ENCODE measurements around the gene COBLL1.

COBLL1 gene

DNA sequence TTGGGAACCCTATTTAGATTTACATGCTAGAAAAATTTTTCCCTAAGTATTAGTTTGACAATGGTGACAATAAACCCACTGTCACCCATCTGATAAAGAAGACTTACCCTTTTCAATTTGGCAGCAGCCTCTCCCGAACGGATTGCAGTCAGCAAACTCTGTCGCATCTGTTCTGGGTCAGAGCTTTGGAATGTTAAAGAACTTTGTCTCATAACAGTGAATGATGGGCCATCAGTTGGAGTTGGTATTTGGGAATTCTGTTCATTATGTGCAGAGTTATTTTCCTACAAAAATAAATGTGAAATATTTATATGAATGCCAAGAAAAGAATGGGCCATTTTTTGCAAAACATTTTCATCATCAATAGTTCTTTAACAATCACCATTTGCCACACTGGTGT is 149.5 kb downstream of the COBLL1 start:
- Histone ChIP-seq H3K27ac (ENCODE audit: low read depth, low read length) (no peak overlapping the region), H3K4me3 (ENCODE audit: low read length) (no peak overlapping the region), H3K36me3 (ENCODE audit: insufficient read depth, low read length) (no peaks in the 10 kb centered on the region), H3K9me3 (ENCODE audit: insufficient read depth, low read depth, low read length) (no peaks in the 10 kb centered on the region), H3K27me3 (ENCODE audit: insufficient read depth, low read length) (no peaks in the 10 kb centered on the region), H3K9ac (ENCODE audit: low read depth, low read length) (no peak overlapping the region), H3K4me1 (ENCODE audit: insufficient read depth, low read length) (no peaks in the 10 kb centered on the region)
- WGBS = 91% methylated on average over 3 of the region's 3 CpGs

DNA sequence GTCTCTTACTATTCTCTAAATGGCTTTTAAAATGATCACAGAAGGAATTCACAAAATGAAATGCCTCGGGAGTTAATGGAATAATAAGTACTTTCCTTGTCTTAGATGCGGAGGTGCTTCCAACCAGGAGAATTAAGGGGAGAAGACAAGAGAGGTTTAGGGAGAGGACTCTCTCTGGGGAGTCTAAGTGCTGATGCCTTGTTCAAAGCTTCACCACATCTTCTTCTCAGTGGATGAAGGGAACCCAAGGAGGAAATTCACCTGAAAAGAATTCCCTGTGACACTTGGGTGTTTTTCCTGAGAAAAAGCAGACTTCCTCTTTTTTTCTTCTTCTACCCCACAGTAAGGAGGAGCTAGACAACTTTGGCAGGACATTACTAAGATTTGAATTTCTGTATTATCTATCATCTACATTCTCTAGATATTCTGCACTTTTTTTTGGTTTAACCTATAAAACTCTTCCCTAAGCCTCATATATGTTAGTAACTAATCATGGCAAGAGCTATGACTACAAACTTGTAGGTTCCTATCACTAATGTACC is 150.2 kb downstream of the COBLL1 start:
- Histone ChIP-seq H3K9me3 (ENCODE audit: insufficient read depth, low read depth, low read length) (no peaks in the 10 kb centered on the region), H3K4me3 (ENCODE audit: low read length) (no peak overlapping the region)
- WGBS = 96% methylated on average over 2 of the region's 2 CpGs

DNA sequence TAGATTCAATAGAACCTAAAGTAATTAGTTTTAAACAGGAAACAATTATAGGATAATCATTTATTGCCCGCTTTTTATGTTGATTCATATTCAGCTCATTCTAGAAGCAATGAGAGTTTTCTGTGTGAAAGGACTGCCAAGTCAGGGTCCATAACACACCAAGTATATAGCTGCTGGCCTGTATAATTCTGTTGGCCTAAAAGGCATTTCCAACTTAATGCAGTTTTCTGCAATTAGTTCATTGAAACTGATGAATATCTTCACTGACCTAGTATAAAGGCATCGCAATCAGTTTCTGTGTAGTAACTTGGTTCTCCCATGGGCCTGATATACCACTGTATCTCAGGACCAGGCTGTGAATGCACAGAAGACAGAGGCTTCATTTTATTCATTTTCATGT is 151.3 kb downstream of the COBLL1 start:
- Histone ChIP-seq H3K27ac (ENCODE audit: low read depth, low read length) (no peak overlapping the region), H3K9me3 (ENCODE audit: insufficient read depth, low read depth, low read length) (no peaks in the 10 kb centered on the region), H3K36me3 (ENCODE audit: insufficient read depth, low read length) (no peaks in the 10 kb centered on the region), H3K27me3 (ENCODE audit: insufficient read depth, low read length) (no peaks in the 10 kb centered on the region), H3K4me3 (ENCODE audit: low read length) (no peak overlapping the region), H3K4me1 (ENCODE audit: insufficient read depth, low read length) (no peaks in the 10 kb centered on the region), H3K9ac (ENCODE audit: low read depth, low read length) (no peak overlapping the region)
- WGBS = 99% methylated on average over 2 of the region's 2 CpGs

More for the DNA sequence above, 150.2 kb downstream of the COBLL1 start:
- H3K27me3 ChIP-seq (ENCODE audit: insufficient read depth, low read length) = no peaks in the 10 kb centered on the region
- H3K27ac ChIP-seq (ENCODE audit: low read depth, low read length) = no peak overlapping the region
- H3K9ac ChIP-seq (ENCODE audit: low read depth, low read length) = no peak overlapping the region
- H3K36me3 ChIP-seq (ENCODE audit: insufficient read depth, low read length) = no peaks in the 10 kb centered on the region
- H3K4me1 ChIP-seq (ENCODE audit: insufficient read depth, low read length) = no peaks in the 10 kb centered on the region

- Histone ChIP-seq H3K27ac (ENCODE audit: low read depth, low read length) (no peak overlapping the region), H3K4me3 (ENCODE audit: low read length) (no peak overlapping the region), H3K36me3 (ENCODE audit: insufficient read depth, low read length) (no peaks in the 10 kb centered on the region), H3K27me3 (ENCODE audit: insufficient read depth, low read length) (no peaks in the 10 kb centered on the region), H3K9me3 (ENCODE audit: insufficient read depth, low read depth, low read length) (no peaks in the 10 kb centered on the region), H3K9ac (ENCODE audit: low read depth, low read length) (no peak overlapping the region), H3K4me1 (ENCODE audit: insufficient read depth, low read length) (no peaks in the 10 kb centered on the region)
- WGBS = 83% methylated on average over 1 of the region's 1 CpG
Measured at GRCh38 chr2:164688896-164689419, 152.7 kb downstream of the COBLL1 start.

DNA sequence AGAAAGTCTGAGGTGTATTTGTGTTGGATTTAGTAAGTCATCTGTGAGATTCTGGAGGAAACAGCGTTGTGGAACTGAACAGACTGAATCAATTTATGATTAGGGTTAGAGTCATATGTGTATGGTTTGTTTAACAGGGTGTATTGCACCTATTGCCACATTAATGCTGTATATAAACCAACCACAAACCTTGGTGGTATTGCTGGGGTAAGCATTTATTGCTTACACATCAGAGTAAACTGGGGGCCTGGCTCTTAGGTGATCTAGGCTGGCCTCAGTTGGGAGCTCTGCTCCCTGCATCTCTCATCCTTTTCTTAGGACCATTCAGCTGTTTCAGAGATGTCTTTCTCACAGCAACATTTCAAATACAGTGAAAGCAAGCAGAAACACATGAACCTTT is 160.6 kb downstream of the COBLL1 start:
- Histone ChIP-seq H3K9ac (ENCODE audit: low read depth, low read length) (no peak overlapping the region), H3K27ac (ENCODE audit: low read depth, low read length) (no peak overlapping the region), H3K4me1 (ENCODE audit: insufficient read depth, low read length) (no peaks in the 10 kb centered on the region), H3K9me3 (ENCODE audit: insufficient read depth, low read depth, low read length) (no peaks in the 10 kb centered on the region), H3K27me3 (ENCODE audit: insufficient read depth, low read length) (no peaks in the 10 kb centered on the region), H3K36me3 (ENCODE audit: insufficient read depth, low read length) (no peaks in the 10 kb centered on the region), H3K4me3 (ENCODE audit: low read length) (no peak overlapping the region)
- 93% methylated on average over 1 of the region's 1 CpG for WGBS

DNA sequence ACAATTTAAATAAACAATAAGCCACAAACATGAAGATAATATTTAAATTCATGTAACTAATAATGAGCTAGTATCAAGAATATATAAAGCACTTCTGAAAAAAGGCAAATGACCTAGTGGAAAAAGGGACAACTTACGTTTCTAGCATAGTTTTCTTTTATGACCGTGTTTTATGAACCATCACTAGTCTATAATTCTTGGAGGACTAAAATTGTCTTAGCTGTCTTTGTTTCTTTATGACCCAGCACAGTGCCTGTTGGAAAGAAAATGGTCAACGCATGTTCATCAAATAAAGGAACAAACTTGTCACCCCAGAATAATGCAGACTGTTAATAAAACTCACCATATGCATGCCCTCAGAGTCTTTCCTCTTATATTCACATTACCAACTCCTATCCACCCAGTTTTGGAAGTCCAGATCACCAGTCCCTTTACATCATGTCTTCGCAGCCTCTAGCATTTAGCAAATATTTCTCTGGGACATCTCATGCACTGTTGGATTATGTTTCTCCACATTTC is 162.9 kb downstream of the COBLL1 start:
- no peaks in the 10 kb centered on the region for H3K4me1 ChIP-seq (ENCODE audit: insufficient read depth, low read length)
- no peak overlapping the region for H3K27ac ChIP-seq (ENCODE audit: low read depth, low read length)
- no peaks in the 10 kb centered on the region for H3K36me3 ChIP-seq (ENCODE audit: insufficient read depth, low read length)
- no peak overlapping the region for H3K4me3 ChIP-seq (ENCODE audit: low read length)
- 96% methylated on average over 4 of the region's 4 CpGs for WGBS
- no peak overlapping the region for H3K9ac ChIP-seq (ENCODE audit: low read depth, low read length)
- no peaks in the 10 kb centered on the region for H3K27me3 ChIP-seq (ENCODE audit: insufficient read depth, low read length)
- H3K9me3 ChIP-seq (ENCODE audit: insufficient read depth, low read depth, low read length) = no peaks in the 10 kb centered on the region

GRCh38 chr2:164677733-164678132 is 163.9 kb downstream of the COBLL1 start:
- H3K27ac ChIP-seq (ENCODE audit: low read depth, low read length) = no peak overlapping the region
- no peak overlapping the region for H3K4me3 ChIP-seq (ENCODE audit: low read length)
- no peak overlapping the region for H3K9ac ChIP-seq (ENCODE audit: low read depth, low read length)
- 100% methylated on average over 1 of the region's 1 CpG for WGBS
- H3K4me1 ChIP-seq (ENCODE audit: insufficient read depth, low read length) = no peaks in the 10 kb centered on the region
- no peaks in the 10 kb centered on the region for H3K9me3 ChIP-seq (ENCODE audit: insufficient read depth, low read depth, low read length)
- no peaks in the 10 kb centered on the region for H3K36me3 ChIP-seq (ENCODE audit: insufficient read depth, low read length)
- H3K27me3 ChIP-seq (ENCODE audit: insufficient read depth, low read length) = no peaks in the 10 kb centered on the region

DNA sequence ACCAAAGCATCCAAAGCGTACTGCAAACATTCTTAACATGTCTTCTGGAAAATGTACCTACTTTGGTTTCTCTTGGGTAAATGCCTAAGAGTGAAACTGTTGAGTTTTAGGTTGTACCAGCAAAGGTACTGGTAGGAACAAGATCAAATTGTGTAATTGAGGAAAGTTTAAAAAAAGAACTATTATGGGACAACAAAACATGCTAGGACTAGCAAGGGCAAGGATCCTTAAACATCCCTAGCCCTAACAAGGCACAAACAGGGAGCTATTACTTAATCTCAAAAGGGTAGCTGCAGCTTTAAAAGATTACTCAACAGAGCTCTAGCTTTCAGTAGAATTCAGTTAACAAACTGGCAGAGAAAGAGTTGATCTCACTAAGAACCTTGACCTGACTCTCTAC is 164.4 kb downstream of the COBLL1 start:
- no peak overlapping the region for H3K4me3 ChIP-seq (ENCODE audit: low read length)
- H3K9ac ChIP-seq (ENCODE audit: low read depth, low read length) = no peak overlapping the region
- WGBS = 83% methylated on average over 1 of the region's 1 CpG
- H3K36me3 ChIP-seq (ENCODE audit: insufficient read depth, low read length) = no peaks in the 10 kb centered on the region
- no peaks in the 10 kb centered on the region for H3K9me3 ChIP-seq (ENCODE audit: insufficient read depth, low read depth, low read length)
- no peaks in the 10 kb centered on the region for H3K4me1 ChIP-seq (ENCODE audit: insufficient read depth, low read length)
- no peaks in the 10 kb centered on the region for H3K27me3 ChIP-seq (ENCODE audit: insufficient read depth, low read length)
- no peak overlapping the region for H3K27ac ChIP-seq (ENCODE audit: low read depth, low read length)

GRCh38 chr2:164675687-164676086 is 165.9 kb downstream of the COBLL1 start:
- Histone ChIP-seq H3K9ac (ENCODE audit: low read depth, low read length) (no peak overlapping the region), H3K27ac (ENCODE audit: low read depth, low read length) (no peak overlapping the region), H3K4me3 (ENCODE audit: low read length) (no peak overlapping the region), H3K9me3 (ENCODE audit: insufficient read depth, low read depth, low read length) (no peaks in the 10 kb centered on the region), H3K27me3 (ENCODE audit: insufficient read depth, low read length) (no peaks in the 10 kb centered on the region), H3K4me1 (ENCODE audit: insufficient read depth, low read length) (no peaks in the 10 kb centered on the region), H3K36me3 (ENCODE audit: insufficient read depth, low read length) (no peaks in the 10 kb centered on the region)
- WGBS = 99% methylated on average over 2 of the region's 2 CpGs

GRCh38 chr2:164675027-164675426 is 166.6 kb downstream of the COBLL1 start:
- WGBS = 89% methylated on average over 2 of the region's 2 CpGs
- Histone ChIP-seq H3K9ac (ENCODE audit: low read depth, low read length) (no peak overlapping the region), H3K9me3 (ENCODE audit: insufficient read depth, low read depth, low read length) (no peaks in the 10 kb centered on the region)

GRCh38 chr2:164671664-164672396 is 169.8 kb downstream of the COBLL1 start:
- H3K27me3 ChIP-seq (ENCODE audit: insufficient read depth, low read length) = no peaks in the 10 kb centered on the region
- 90% methylated on average over 4 of the region's 4 CpGs for WGBS

More at GRCh38 chr2:164675027-164675426, 166.6 kb downstream of the COBLL1 start:
- H3K4me3 ChIP-seq (ENCODE audit: low read length) = no peak overlapping the region
- H3K4me1 ChIP-seq (ENCODE audit: insufficient read depth, low read length) = no peaks in the 10 kb centered on the region
- H3K27ac ChIP-seq (ENCODE audit: low read depth, low read length) = no peak overlapping the region
- no peaks in the 10 kb centered on the region for H3K27me3 ChIP-seq (ENCODE audit: insufficient read depth, low read length)
- H3K36me3 ChIP-seq (ENCODE audit: insufficient read depth, low read length) = no peaks in the 10 kb centered on the region

More at GRCh38 chr2:164671664-164672396, 169.8 kb downstream of the COBLL1 start:
- Histone ChIP-seq H3K4me3 (ENCODE audit: low read length) (no peak overlapping the region), H3K9me3 (ENCODE audit: insufficient read depth, low read depth, low read length) (no peaks in the 10 kb centered on the region), H3K36me3 (ENCODE audit: insufficient read depth, low read length) (no peaks in the 10 kb centered on the region), H3K27ac (ENCODE audit: low read depth, low read length) (no peak overlapping the region), H3K9ac (ENCODE audit: low read depth, low read length) (no peak overlapping the region), H3K4me1 (ENCODE audit: insufficient read depth, low read length) (no peaks in the 10 kb centered on the region)

Measured in HUES64 (cell line).